RWPE2 (cell line): Measurements from ENCODE around the gene ZFAND3.

Experiments used
- ATAC-seq: fragments of 200-7000 bp; cut with Tn5 transposase; 3 replicates; pipeline ENCODE4 v1.9.1; 2021; ENCODE audit warnings: low read depth
- DNase-seq: peaks from one replicate; pipeline ENCODE4 v3.0.0-alpha.2; 2020; ENCODE audit warnings: low spot score
- H3K27ac ChIP-seq: fragments of 450-650 bp; 2 replicates; pipeline ENCODE4 v1.5.1; 2017; ENCODE audit warnings: mild to moderate bottlenecking; ENCODE audit not compliant: poor library complexity, severe bottlenecking
- H3K27me3 ChIP-seq: fragments of 250-450 bp; sonication (Bioruptor Pico); 2 replicates; pipeline ENCODE4 v1.5.1; 2021; ENCODE audit warnings: mild to moderate bottlenecking, moderate library complexity; ENCODE audit not compliant: insufficient read depth, poor library complexity, severe bottlenecking
- H3K36me3 ChIP-seq: fragments of 250-450 bp; sonication (Bioruptor Pico); 2 replicates; pipeline ENCODE4 v1.5.1; 2020; ENCODE audit warnings: low read depth, mild to moderate bottlenecking, moderate library complexity
- H3K4me1 ChIP-seq: fragments of 250-450 bp; sonication (Bioruptor Pico); 2 replicates; pipeline ENCODE4 v1.5.1; 2021; ENCODE audit warnings: mild to moderate bottlenecking, moderate library complexity; ENCODE audit not compliant: insufficient read depth, poor library complexity, severe bottlenecking
- H3K4me3 ChIP-seq: fragments of 250-450 bp; sonication (Bioruptor Pico); 2 replicates; pipeline ENCODE4 v1.5.1; 2021; ENCODE audit warnings: mild to moderate bottlenecking, moderate library complexity; ENCODE audit not compliant: severe bottlenecking
- H3K9me3 ChIP-seq: fragments of 250-450 bp; sonication (Bioruptor Pico); 2 replicates; pipeline ENCODE4 v1.5.1; 2021; ENCODE audit warnings: mild to moderate bottlenecking, moderate library complexity; ENCODE audit not compliant: severe bottlenecking
- CTCF ChIP-seq: fragments of 450-650 bp; IDR thresholded peaks from one replicate; pipeline ENCODE4 v1.5.1; 2017; ENCODE audit warnings: mild to moderate bottlenecking, moderate library complexity; ENCODE audit not compliant: poor library complexity, severe bottlenecking

The ZFAND3 gene

GRCh38 chr6:38100380-38100779 lies 280.9 kb downstream of the ZFAND3 start:
- H3K27ac ChIP-seq: no peak overlapping the region
- no peak overlapping the region for H3K4me3 ChIP-seq
- H3K9me3 ChIP-seq: no peaks in the 10 kb centered on the region
- no peaks in the 10 kb centered on the region for H3K27me3 ChIP-seq
- H3K4me1 ChIP-seq: no peaks in the 10 kb centered on the region
- ATAC-seq (no peak), DNase-seq (no peak)
- no peaks in the 10 kb centered on the region; the same call in 1 of the 2 replicates for H3K36me3 ChIP-seq
- no peak for TF ChIP-seq CTCF

GRCh38 chr6:38103921-38104320 lies 284.4 kb downstream of the ZFAND3 start:
- H3K4me3 ChIP-seq: no peak overlapping the region
- DNase-seq (no peak), ATAC-seq (no peak)
- TF ChIP-seq CTCF: no peak
- no peaks in the 10 kb centered on the region for H3K4me1 ChIP-seq
- no peaks in the 10 kb centered on the region; the same call in 1 of the 2 replicates for H3K36me3 ChIP-seq
- no peaks in the 10 kb centered on the region for H3K27me3 ChIP-seq
- no peak overlapping the region for H3K27ac ChIP-seq
- no peaks in the 10 kb centered on the region for H3K9me3 ChIP-seq

- Histone ChIP-seq H3K4me1 (no peaks in the 10 kb centered on the region), H3K36me3 (no peaks in the 10 kb centered on the region), H3K27me3 (no peaks in the 10 kb centered on the region), H3K27ac (no peak overlapping the region), H3K9me3 (no peaks in the 10 kb centered on the region), H3K4me3 (no peak overlapping the region)
- DNase-seq (no peak), ATAC-seq (no peak)
- no peak for TF ChIP-seq CTCF
These were observed 285.5 kb downstream of the ZFAND3 start for GRCh38 chr6:38105066-38105465.

GRCh38 chr6:38107073-38107472 lies 287.5 kb downstream of the ZFAND3 start:
- H3K4me1 ChIP-seq: peaks cover 3% of the 10 kb centered on the region
- H3K4me3 ChIP-seq: no peak overlapping the region
- no peak for TF ChIP-seq CTCF
- H3K27ac ChIP-seq: no peak overlapping the region
- no peaks in the 10 kb centered on the region for H3K9me3 ChIP-seq
- no peaks in the 10 kb centered on the region for H3K27me3 ChIP-seq
- no peak for ATAC-seq
- no peak for DNase-seq
- no peaks in the 10 kb centered on the region for H3K36me3 ChIP-seq

GRCh38 chr6:38110481-38110971 lies 291.0 kb downstream of the ZFAND3 start:
- Histone ChIP-seq H3K27ac (no peak overlapping the region), H3K27me3 (no peaks in the 10 kb centered on the region), H3K9me3 (no peaks in the 10 kb centered on the region), H3K4me1 (peaks cover 13% of the 10 kb centered on the region), H3K4me3 (no peak overlapping the region), H3K36me3 (no peaks in the 10 kb centered on the region)
- no peak for DNase-seq
- ATAC-seq: no peak
- TF ChIP-seq CTCF: no peak
